HCEC 1CT (cell line): ENCODE data around the gene RPL7A.
"Not testable (repeated sequence)": the region's sequence is repeated elsewhere in the genome, so short reads cannot be mapped to it uniquely, and the experiment has no call there.

Experiments
- DNase-seq: peaks from one replicate; pipeline ENCODE4 v3.0.0-alpha.2; 2017

Gene RPL7A

DNA sequence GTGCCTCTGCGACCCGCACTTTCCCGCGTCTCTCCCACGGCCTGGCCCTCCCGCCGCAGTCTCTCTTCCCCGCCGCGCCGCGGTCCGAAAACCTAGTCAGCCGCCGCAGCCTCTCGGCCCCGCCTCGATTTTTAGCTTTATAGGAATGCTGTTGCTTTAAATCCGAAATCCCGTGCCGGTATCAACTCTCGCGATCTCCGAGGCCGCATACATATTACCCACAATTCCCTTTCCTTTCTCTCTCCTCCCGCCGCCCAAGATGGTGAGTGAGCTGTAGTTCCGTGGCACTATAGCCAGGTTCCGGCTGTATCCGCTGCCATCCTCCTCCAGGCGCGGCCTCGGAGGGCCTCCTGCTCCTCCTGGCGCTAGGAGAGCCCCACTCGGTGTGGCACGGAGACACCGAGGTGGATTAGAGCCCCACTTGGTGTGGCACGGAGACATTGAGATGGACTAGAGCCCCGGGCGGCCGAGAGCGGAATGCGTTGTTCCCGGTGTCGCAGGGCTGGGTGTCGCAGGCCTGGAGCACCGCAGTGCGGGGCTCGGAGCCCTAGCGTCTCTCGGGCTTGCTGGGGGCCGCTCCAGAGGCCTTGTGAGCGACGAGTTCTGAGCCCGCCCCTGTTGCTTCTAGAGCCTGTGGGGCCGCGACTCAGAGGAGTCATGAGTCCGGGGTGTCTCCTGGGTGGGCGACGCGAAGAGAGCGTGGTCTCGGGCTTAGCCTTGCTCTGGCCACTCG is at the start of gene RPL7A, which contains the start of gene MED22:
Gene RPL7A (plus strand): TSS at position 234 of the 733 bp plus-strand sequence. CDS start 26 bp downstream, at position 260.
Gene MED22 (minus strand): TSS at position 147 of the 733 bp plus-strand sequence. CDS start 1,469 bp downstream, outside the sequence.
- DNase-seq, result peak; percentile 93

DNA sequence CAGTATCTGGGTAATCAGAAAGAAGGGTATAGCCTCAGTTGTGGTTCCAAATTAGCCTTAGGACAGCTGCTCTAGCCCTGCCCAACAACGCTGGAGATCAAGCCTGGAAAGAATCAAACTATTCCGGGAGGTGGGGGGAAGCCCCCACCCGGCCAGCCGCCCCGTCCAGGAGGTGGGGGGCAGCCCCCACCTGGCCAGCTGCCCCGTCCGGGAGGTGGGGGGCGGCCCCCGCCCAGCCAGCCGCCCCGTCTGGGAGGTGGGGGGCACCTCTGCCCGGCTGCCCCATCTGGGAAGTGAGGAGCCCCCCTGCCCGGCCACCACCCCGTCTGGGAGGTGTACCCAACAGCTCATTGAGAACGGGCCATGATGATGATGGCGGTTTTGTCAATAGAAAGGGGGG is 48.0 kb upstream of the RPL7A start:
- not testable (repeated sequence) for DNase-seq

- DNase-seq, result no peak
These were observed 46.5 kb upstream of the RPL7A start for GRCh38 chr9:133301253-133302230.

DNA sequence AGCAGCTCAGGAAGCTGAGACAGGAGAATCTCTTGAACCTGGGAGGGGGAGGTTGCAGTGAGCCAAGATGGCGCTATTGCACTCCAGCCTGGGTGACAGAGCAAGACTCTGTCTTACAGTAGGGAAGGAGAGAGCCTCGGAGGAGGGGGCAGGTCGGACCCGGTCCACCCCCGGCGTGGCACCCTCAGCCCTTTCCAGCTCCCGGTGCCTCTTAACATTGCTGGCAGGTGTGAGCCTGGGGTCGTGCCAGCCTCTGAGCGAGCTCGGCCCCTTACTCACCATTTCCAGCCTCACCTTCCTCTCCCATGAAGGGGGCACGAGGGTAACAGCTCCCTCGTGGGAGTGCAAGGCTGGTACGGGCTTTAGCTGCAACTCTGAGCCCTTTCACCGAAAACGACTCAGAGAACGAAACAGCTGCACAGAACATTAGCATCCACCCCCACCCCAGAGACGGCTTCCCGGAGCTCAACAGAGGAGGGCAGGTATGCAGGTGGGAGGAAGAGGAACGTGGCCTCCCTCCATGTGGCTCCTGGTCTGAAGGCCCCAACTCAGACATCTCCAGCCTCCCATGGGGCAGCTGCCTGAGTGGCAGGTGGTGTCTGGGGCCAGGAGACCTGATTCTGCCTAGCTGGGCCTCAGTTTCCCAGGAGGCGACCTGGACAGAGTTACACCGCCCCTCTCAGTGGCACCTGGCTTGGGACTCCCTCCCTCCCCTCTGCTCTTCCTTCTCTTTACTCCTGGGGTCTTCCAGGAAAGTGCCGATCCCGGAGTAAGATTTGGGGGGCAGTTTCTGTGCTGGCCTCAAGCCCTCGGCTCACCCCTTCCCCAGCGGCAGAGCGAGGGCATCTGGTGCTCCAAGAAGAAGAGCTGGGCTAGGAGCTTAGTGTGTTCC is 44.5 kb upstream of the RPL7A start:
- no peak for DNase-seq

- DNase-seq, result no peak
These were observed 43.9 kb upstream of the RPL7A start for GRCh38 chr9:133304158-133304470.

DNA sequence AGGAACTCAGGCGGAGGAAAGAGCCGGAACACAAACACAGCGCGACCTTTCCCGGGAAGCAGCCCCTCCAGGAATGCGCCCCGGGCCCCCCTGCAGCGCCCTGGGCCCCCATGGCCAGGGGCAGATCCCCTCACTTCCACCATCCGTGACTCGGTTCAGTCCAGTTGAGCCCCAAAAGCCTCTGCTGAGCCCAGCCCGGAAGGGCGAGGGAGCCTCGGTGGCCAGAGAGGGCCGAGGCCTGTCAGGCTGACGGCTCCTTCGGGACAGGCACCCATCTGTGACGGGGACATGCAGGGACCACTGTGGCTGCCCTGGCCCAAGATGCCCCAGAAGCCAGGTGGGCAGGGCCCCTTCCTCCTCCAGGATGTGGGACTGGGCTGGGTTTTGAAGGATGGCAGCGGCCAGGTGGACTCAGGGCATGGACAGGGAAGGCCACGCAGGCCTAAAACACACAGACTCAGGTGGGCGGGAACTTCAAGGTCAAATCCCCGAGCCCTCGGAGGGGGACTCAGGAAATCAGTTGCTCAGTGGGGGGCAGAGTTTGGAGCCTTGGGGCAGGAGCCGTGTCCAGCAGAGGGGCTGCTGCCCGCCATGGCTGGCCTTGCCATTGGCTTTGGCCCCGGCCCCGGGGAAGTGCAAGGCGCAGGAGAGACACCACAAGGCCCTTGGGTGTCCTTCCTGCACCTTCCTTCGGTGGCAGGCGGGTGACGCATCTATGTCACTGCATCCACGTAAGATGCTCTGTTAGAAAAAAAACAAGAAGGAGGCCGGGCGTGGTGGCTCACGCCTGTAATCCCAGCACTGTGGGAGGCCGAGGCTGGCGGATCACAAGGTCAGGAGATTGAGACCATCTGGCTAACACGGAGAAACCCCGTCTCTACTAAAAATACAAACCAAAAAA is 43.3 kb upstream of the RPL7A start:
- DNase-seq, result no peak

DNA sequence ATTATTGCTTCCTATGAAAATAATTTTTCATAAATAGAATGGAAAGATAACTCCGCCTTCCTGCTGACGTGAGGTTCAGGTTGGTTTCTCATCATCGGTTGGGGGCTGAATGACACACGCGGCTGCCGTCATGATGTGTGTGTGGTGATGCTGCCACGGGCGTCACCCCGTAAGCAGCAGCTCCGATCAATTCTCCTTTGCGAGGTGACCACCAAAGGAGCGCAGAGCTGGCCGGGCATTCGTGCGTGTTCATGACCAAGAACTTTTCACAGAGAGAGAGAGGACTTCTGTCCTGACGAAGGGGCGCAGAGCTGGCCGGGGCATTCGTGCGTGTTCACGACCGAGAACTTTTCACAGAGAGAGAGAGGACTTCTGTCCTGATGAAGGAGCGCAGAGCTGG is 42.3 kb upstream of the RPL7A start:
- DNase-seq, result no peak

- no peak for DNase-seq
These were observed 41.5 kb upstream of the RPL7A start for GRCh38 chr9:133306242-133307204.

DNA sequence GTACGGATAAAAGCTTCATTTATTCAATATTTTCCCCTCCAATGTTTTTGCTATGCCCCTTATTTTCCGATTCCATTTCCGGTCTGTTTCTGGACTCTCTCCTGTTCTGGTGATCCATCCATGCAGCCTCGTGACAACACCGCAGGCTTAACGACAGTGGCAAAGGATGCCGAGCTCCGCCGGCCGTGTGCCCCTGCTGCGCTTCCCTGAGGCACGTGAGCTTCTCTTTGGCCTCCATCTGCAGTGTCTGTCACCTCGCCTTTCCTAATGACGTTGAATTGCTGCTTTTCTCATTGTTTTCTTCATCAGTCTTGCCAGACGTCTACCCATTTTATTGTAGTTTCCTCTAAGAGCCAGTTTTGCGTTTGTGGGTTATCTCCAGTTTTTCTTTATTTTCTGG is 40.7 kb upstream of the RPL7A start:
- DNase-seq, result no peak

GRCh38 chr9:133309608-133310007 is 38.4 kb upstream of the RPL7A start:
- no peak for DNase-seq

- DNase-seq, result no peak
These were observed 32.0 kb upstream of the RPL7A start for GRCh38 chr9:133315997-133316396.

- DNase-seq, result not testable (repeated sequence)
These were observed 30.5 kb upstream of the RPL7A start for GRCh38 chr9:133317551-133317950.

DNA sequence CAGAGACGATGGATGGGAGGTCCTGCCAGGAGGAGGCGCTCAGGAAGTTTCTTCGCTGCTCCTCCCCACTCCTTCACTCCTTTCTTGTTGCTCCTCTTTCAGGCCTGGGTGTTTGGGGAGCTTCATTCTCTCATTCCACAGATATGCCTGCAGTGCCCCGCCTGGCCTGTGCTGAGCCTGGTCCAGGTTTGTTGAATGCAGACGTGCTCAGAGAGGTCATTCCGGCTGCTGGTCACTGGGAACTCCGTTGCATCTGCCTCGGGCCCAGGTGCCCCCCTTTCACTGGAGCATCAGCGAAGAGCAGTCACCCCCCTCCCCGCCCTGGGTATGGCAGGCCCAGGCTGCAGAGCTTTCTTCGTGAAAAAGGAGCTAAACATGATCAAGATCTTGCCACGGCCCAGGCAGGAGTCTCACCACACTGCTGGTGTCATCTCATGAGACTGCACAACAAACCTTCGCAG is 27.6 kb upstream of the RPL7A start:
- DNase-seq, result no peak

GRCh38 chr9:133321411-133321935 is 26.5 kb upstream of the RPL7A start:
- DNase-seq, result no peak

DNA sequence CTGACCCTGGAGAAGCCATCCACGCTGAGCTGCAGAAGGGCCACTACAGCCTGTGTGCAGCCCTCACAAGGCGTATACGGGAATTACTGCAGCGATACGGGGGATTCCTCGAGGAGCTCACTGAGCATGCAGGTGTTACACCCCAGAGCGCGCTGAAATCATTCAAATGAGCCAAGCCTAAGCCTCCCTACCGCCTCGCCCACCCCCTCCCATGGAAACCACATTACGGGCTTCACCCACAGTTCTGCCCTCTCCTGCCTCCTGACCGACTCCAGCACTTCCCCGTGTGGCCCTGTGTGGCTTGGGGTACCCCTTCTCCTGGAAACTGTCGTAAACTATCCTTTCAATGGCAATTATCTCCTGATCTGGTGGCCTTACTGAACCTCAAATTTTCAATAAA is 25.3 kb upstream of the RPL7A start:
- DNase-seq, result no peak

- no peak for DNase-seq
These were observed 24.8 kb upstream of the RPL7A start for GRCh38 chr9:133323211-133323610.

DNA sequence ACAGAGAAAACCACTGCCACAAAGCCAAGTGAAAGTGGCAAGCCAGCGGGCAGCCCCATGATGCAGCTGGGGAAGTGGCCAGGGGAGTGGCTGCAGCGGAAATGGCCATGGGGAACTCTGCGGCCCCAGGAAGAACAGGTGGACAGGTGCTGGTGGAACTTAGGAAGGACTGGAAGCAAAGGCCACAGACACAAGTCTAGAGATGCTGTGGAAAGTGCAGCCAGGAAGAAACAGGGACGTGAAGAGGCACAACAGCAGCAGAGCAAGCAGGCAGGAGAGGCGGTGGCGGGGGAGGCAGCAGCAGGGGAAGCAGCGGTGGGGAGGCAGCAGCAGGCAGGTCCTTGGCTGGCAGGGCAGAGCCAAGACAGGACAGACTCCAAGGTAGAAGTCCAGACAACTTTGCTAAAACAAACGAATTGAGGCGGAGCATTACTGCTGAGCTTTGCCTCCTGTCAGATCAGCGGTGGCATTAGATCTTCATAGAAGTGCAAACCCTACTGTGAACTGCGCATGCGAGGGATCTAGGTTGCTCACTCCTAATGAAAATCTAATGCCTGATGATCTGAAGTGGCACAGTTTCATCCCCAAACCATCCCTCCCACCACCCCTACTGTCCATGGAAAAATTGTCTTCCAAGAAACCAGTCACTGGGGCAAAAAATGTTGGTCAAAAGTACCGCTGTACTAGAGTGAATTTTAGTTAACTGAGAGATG is 23.9 kb upstream of the RPL7A start:
- DNase-seq, result no peak

DNA sequence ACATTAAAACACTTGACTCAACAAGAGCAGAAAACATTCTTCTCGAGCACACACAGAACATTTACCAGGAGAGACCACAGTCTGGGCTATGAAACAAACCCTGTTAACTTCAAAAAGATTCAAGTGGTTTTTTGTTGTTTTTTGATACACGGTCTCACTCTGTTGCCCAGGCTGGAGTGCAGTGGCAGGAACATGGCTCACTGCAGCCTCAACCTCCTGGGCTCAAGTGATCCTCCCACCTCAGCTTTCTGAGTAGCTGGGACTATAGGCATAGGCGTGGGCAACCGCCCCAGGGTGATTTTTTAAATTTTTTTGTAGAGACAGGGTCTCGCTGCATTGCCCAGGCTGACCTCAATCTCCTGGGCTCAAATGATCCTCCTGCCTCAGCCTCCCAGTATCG is 21.0 kb upstream of the RPL7A start:
- DNase-seq, result not testable (repeated sequence)

- no peak for DNase-seq
These were observed 20.1 kb upstream of the RPL7A start for GRCh38 chr9:133327834-133328484.
